Gastroesophageal sphincter (tissue), 3 donors: ENCODE measurements around the gene RBM19.

Experiments used
- CTCF ChIP-seq, 4 experiments: fragments of 200-600 bp in 2 of 4; fragments of 450-650 bp in 2 of 4; sonication (generic) in 1 of 4; IDR thresholded peaks; one replicate each; pipeline ENCODE4 v1.5.1; 2017 to 2019; ENCODE audit warnings: antibody characterized with exemption in 4 of 4, mild to moderate bottlenecking in 2 of 4, moderate library complexity in 2 of 4
- EP300 ChIP-seq: sonication (generic); formaldehyde crosslinking; IDR thresholded peaks from one replicate; pipeline ENCODE4 v1.6.1; 2017; ENCODE audit warnings: antibody characterized with exemption, mild to moderate bottlenecking
- POLR2AphosphoS5 ChIP-seq: sonication (generic); formaldehyde crosslinking; IDR thresholded peaks from one replicate; pipeline ENCODE4 v1.6.1; 2017; ENCODE audit warnings: antibody characterized with exemption

- TF ChIP-seq CTCF (IDR thresholded peaks at IDR 0.05) (no peak), POLR2AphosphoS5 (no peak), EP300 (no peak)
Measured at GRCh38 chr12:113921430-113921829, 44.7 kb downstream of the RBM19 start.
